ENCODE measurements around the gene TRIM22. TPM values are rescaled to one million over a fixed set of nuclear protein-coding genes. Genes with fewer than 3 reads are reported as not detected.
"Not testable (repeated sequence)": the region's sequence is repeated elsewhere in the genome, so short reads cannot be mapped to it uniquely, and the experiment has no call there.

Gene TRIM22, protein sequence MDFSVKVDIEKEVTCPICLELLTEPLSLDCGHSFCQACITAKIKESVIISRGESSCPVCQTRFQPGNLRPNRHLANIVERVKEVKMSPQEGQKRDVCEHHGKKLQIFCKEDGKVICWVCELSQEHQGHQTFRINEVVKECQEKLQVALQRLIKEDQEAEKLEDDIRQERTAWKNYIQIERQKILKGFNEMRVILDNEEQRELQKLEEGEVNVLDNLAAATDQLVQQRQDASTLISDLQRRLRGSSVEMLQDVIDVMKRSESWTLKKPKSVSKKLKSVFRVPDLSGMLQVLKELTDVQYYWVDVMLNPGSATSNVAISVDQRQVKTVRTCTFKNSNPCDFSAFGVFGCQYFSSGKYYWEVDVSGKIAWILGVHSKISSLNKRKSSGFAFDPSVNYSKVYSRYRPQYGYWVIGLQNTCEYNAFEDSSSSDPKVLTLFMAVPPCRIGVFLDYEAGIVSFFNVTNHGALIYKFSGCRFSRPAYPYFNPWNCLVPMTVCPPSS
- polyA plus RNA-seq (ENCODE audit: insufficient read length in 12 of 12) = 10 to 100 TPM in 4 of 12 donors, 1 to 10 TPM in 7, not detected in 1; 4.5 to 17.5 (median 9.6) TPM
- long read RNA-seq, donor 1 = 0 reads
- long read RNA-seq, donor 2, partial matches to known transcripts = 20 of 22 reads
- long read RNA-seq, donor 2, other reads (novel, unspliced or antisense) = 0 of 22 reads
- long read RNA-seq, donor 3, partial matches to known transcripts = 0 of 1 reads
- long read RNA-seq, donor 3, other reads (novel, unspliced or antisense) = 0 of 1 reads
- long read RNA-seq, donor 4 = 0 reads
- long read RNA-seq, donor 5 = 0 reads
- long read RNA-seq, donor 6, partial matches to known transcripts = 0 of 1 reads
- long read RNA-seq, donor 6, other reads (novel, unspliced or antisense) = 0 of 1 reads
- long read RNA-seq, donor 7 = 0 reads
- long read RNA-seq, donor 8, partial matches to known transcripts = 0 of 2 reads
- long read RNA-seq, donor 8, other reads (novel, unspliced or antisense) = 0 of 2 reads
- long read RNA-seq, donor 9, partial matches to known transcripts = 0 of 1 reads
- long read RNA-seq, donor 9, other reads (novel, unspliced or antisense) = 0 of 1 reads
- long read RNA-seq, donor 10, partial matches to known transcripts = 0 of 1 reads
- long read RNA-seq, donor 10, other reads (novel, unspliced or antisense) = 0 of 1 reads
- long read RNA-seq, donor 11, partial matches to known transcripts = 0 of 1 reads
- long read RNA-seq, donor 11, other reads (novel, unspliced or antisense) = 0 of 1 reads

DNA sequence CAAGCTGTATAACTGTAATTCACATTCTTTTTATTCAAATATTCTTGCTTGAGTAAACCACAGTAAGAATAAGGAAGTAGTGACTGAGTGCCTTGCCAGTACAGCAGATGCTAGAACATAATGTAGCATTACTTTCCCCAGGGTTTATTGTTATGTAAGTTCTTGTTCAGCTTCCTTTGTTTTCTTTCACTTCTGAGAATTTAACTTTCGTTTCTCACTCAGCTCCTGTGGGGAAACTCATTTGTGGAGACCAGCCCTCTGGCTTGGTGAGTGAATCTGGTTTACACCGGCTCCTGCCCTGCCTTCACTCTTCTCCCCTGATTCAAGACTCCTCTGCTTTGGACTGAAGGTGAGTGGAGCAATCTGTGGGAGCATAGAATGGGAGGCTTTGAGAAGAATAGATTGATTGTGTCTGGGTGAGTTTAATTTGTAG, at the start of gene TRIM22:
Gene TRIM22, plus strand, starts transcription at position 240 of the 433 bp plus-strand sequence. CDS start 6,443 bp downstream, outside the sequence.
- peak; percentile 70 for DNase-seq

DNA sequence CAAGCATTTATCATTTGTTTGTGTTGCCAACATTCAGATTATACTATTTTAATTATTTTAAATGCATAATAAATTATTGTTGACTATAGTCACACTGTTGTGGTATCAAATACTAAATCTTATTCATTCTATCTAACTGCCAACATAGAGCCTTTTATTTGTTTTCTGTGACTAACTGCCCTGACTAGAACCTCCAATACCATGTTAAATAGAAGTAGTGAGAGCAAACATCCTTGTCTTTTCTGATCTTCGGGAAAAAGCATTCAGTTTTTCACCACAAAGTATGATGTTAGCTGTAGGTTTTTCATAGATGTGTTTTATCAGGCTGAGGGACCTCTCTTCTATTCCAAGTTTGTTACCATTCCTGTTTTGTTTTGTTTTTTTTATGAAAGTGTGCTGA, 49.6 kb upstream of the TRIM22 start:
- DNase-seq = no peak

DNA sequence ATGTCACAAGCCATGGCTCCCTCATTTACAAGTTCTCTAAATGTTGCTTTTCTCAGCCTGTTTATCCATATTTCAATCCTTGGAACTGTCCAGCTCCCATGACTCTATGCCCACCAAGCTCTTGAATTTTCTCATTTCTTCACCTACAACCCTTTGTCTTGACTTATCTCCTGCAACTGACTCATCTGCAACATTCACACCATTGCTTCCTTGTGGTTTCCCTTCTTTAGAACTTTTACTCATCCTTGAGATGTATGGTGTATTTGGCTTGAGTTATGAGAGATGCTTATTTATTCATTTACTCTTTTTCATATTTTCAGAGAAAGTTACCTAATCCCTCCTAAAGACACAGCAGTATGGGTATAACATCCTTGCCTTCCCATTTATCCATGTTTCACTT, 46.0 kb upstream of the TRIM22 start:
- DNase-seq = no peak

DNA sequence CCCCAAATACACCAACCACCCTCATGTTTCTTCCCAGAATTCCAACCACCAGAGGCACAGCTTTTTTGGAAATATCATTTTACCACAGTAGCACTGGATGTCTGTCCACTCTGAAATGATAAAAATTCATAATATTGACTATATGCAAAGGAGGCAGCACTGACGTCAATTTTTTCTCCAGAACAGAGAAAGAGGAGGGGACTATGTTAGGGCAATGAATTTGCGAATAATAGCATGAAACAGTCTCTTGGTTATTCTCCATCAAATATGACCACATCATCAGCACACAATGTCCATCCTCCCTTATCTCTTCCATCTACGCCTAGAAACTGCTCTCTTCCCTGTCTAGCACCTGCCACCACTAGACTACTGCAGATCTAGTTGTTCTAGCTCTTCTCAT, 43.5 kb upstream of the TRIM22 start:
- no peak for DNase-seq

DNA sequence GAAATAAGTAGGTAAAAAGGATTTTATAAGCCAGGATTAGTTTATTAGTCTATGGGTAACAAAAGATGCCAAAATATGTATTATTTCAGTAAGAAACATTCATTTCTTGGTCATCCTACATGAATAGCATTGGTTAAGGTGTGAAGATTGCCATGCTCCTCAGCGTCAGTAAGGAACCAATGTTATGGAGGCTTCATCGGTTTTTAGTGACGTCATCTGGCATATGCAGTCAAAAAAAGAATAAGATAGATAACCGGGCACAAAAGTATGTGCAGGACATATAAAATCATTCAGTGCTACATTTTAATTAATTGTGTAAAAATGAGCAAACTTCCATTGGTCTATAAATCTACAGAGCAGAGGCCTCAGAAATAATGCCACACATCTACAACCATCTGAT, 34.1 kb upstream of the TRIM22 start:
- DNase-seq = no peak

GRCh38 chr11:5656956-5657355, 32.6 kb upstream of the TRIM22 start:
- DNase-seq = not testable (repeated sequence)

- no peak for DNase-seq
Measured at GRCh38 chr11:5658318-5658717, 31.3 kb upstream of the TRIM22 start.

DNA sequence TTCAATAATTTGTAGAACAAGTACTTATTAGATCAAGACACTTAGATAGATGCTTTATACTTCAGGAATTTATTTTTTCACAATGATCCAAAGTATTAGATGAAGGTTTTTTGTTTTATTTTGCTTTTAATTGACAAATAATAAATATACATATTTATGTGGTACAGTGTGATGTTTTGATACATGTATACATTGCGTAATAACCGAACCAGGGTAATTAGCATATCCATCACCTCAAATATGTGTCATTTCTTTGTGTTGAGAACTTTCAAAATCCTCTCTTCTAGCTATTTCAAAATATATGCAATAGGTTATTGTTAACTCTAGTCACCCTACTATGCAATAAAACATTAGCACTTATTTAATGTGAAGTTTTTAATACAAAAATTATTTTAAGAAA, 26.1 kb upstream of the TRIM22 start:
- DNase-seq = no peak

DNA sequence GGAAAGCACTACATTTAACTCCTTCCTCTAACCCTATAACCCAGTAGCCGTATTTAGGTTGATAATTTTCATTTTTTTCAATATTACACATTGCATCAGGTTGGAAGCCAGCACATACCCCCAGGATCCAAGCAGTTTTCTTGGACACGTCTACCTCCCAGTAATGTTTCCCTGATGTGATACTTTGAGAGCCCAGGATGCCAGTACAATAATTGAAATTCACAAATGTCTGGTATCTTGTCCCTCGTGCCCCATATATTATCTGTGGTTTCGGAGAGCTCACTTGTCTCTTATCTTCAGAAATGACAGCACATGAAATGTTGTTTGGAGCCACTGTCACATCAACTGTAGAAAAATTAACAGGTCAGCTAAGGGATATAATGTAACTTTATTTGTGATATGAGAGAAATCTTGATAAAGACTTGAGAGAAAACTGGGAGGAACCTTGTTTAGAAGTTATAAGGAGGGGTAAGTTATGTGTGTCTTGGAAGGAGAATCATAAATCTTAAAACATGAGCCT, 24.5 kb upstream of the TRIM22 start:
- DNase-seq = no peak

- no peak for DNase-seq
Measured at GRCh38 chr11:5665746-5666401, 23.7 kb upstream of the TRIM22 start.

GRCh38 chr11:5666402-5666793, 23.2 kb upstream of the TRIM22 start:
- DNase-seq = no peak

GRCh38 chr11:5671831-5672230, 17.8 kb upstream of the TRIM22 start:
- DNase-seq = no peak

- DNase-seq = no peak
Measured at GRCh38 chr11:5674391-5674790, 15.2 kb upstream of the TRIM22 start.

GRCh38 chr11:5679811-5680210, 9.8 kb upstream of the TRIM22 start:
- DNase-seq = no peak

DNA sequence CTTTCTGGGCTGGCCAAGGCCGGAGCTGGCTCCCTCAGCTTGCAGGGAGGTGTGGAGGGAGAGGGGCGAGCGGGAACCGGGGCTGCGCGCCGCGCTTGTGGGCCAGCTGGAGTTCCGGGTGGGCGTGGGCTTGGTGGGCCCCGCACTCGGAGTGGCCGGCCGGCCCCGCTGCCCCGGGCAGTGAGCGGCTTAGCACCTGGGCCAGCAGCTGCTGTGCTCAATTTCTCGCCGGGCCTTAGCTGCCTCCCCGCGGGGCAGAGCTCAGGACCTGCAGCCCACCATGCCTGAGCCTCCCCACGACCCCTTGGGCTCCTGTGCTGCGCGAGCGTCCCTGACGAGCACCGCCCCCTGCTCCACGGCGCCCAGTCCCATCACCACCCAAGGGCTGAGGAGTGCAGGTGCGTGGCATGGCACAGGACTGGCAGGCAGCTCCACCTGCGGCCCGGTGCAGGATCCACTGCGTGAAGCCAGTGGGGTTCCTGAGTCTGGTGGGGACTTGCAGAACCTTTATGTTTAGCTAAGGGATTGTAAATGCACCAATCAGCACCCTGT, 6.6 kb upstream of the TRIM22 start:
- DNase-seq = not testable (repeated sequence)

- DNase-seq = not testable (repeated sequence)
Measured at GRCh38 chr11:5683620-5684019, 6.0 kb upstream of the TRIM22 start.

- DNase-seq = peak; percentile 22
Measured at GRCh38 chr11:5684036-5684645, 5.4 kb upstream of the TRIM22 start.

GRCh38 chr11:5684646-5685362, 4.8 kb upstream of the TRIM22 start, which contains the start of gene TRIM5:
Gene TRIM5, minus strand, starts transcription at chr11:5685074. Its CDS starts 4,897 bp downstream, at chr11:5680177.
- DNase-seq = peak; percentile 96

DNA sequence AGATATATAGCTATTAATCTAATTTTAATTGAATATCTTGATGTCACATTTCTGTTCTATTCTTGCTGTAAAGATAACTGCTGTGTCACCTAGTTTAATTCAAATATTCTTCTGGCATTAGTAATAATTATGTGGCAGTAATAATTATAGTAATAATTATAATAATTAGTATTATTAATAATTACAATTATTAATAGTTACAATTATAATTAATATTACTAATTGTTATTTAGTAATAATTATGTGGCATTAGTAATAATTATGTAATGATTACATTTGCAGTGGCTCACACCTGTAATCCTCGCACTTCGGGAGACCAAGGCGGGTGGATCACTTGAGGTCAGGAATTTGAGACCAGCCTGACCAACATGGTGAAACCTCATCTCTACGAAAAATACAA, 3.2 kb upstream of the TRIM22 start:
- DNase-seq = no peak

DNA sequence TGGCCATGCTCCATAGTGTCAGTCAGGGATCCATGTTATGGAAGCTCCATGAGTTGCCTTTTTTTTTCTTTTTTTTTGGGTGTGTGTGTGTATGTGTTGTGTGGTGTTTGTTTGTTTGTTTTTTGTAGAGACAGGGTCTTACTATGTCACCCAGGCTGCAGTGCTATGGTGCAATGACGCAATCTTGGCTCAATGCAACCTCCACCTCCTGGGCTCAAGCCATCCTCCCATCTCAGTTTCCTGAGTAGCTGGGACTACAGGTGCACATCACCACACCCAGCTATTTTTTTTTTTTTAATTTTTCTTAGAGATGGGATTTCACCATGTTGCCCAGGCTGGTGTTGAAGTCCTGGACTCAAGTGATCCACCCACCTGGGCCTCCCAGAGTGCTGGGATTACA, 1.1 kb upstream of the TRIM22 start:
- DNase-seq = no peak

All from muscle of arm (tissue), 14 donors.